Stimulated activated CD4-positive, alpha-beta T cell treated with anti-CD3 and anti-CD28 coated beads, TNF-alpha, amount 100 ng/mL, for 24 hours (primary cell): ENCODE results near the gene CLDN14.

Experiments
- DNase-seq, 3 experiments: peaks; one replicate each; pipeline ENCODE4 v3.0.0-alpha.2; 2020; ENCODE audit warnings: low read depth in 3 of 3

CLDN14 gene

GRCh38 chr21:36479415-36480402 is at the start of gene CLDN14:
Gene CLDN14, minus strand, starts transcription at chr21:36480122. Its CDS starts 18,427 bp downstream, at chr21:36461695.
- DNase-seq: no peak

- DNase-seq: no peak
These were observed 48.8 kb upstream of the CLDN14 start for GRCh38 chr21:36528716-36529115.

GRCh38 chr21:36527317-36527716 is 47.4 kb upstream of the CLDN14 start:
- DNase-seq: no peak

GRCh38 chr21:36526104-36526503 is 46.2 kb upstream of the CLDN14 start:
- DNase-seq: no peak

- DNase-seq: no peak
These were observed 44.6 kb upstream of the CLDN14 start for GRCh38 chr21:36524477-36524876.

GRCh38 chr21:36522219-36522808 is 42.4 kb upstream of the CLDN14 start:
- DNase-seq: no peak

GRCh38 chr21:36518883-36519492 is 39.1 kb upstream of the CLDN14 start:
- DNase-seq: no peak

- no peak for DNase-seq
These were observed 37.6 kb upstream of the CLDN14 start for GRCh38 chr21:36517366-36518075.

- DNase-seq: no peak
These were observed 36.4 kb upstream of the CLDN14 start for GRCh38 chr21:36516281-36516680.

- DNase-seq: no peak
These were observed 33.5 kb upstream of the CLDN14 start for GRCh38 chr21:36513430-36513829.

GRCh38 chr21:36512971-36513370 is 33.0 kb upstream of the CLDN14 start:
- no peak for DNase-seq

GRCh38 chr21:36511484-36512220 is 31.7 kb upstream of the CLDN14 start:
- DNase-seq: no peak

- no peak for DNase-seq
These were observed 31.0 kb upstream of the CLDN14 start for GRCh38 chr21:36510911-36511310.

- DNase-seq: no peak
These were observed 30.2 kb upstream of the CLDN14 start for GRCh38 chr21:36509973-36510664.

GRCh38 chr21:36508948-36509347 is 29.0 kb upstream of the CLDN14 start:
- DNase-seq: no peak

- DNase-seq: no peak
These were observed 27.6 kb upstream of the CLDN14 start for GRCh38 chr21:36507397-36508018.

- DNase-seq: no peak
These were observed 26.6 kb upstream of the CLDN14 start for GRCh38 chr21:36506482-36506881.

- peak; percentile 5 to 31 (median 5) for DNase-seq
These were observed 24.4 kb upstream of the CLDN14 start for GRCh38 chr21:36504067-36505058.

GRCh38 chr21:36502365-36502764 is 22.4 kb upstream of the CLDN14 start:
- DNase-seq: no peak
